GM23248 (cell line): Measurements from ENCODE around the gene ADAMTSL2.

ENCODE experiments used
- EZH2 ChIP-seq: fragments of 200-600 bp; sonication (generic); IDR thresholded peaks from 2 replicates; pipeline ENCODE4 v1.6.1; 2018; ENCODE audit warnings: antibody characterized with exemption, mild to moderate bottlenecking; ENCODE audit not compliant: insufficient read depth, poor library complexity, severe bottlenecking
- EZH2phosphoT487 ChIP-seq: fragments of 200-600 bp; sonication (generic); IDR thresholded peaks from 2 replicates; pipeline ENCODE4 v1.6.1; 2018; ENCODE audit warnings: antibody characterized with exemption, moderate library complexity, mild to moderate bottlenecking, low read depth; ENCODE audit not compliant: insufficient read depth

DNA sequence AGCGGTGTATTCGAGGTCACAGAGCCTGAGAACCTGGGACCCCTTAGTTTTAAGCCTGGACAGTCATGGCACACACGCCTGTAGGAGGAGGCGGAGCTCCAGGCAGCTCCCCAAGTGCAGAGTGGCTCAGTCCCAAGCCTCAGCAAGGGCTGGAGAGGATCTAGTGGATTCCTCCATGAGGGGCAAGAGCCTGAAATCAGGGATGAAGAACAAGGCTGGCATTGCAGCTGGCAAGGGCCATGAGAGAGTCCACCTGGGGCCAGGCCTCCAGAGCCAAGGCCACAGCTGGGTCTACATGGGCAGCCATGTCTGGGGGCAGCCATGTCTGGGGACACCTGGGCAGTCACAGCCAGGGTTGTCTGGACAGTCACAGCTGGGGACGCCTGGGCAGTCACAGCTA, 21.9 kb downstream of the ADAMTSL2 start:
- TF ChIP-seq EZH2 (no peak), EZH2phosphoT487 (no peak)
